ENCODE data around the gene SEPHS1.
A peak's percentile ranks its signal among the peaks of the same experiment; 100 is the strongest.

SEPHS1 gene

DNA sequence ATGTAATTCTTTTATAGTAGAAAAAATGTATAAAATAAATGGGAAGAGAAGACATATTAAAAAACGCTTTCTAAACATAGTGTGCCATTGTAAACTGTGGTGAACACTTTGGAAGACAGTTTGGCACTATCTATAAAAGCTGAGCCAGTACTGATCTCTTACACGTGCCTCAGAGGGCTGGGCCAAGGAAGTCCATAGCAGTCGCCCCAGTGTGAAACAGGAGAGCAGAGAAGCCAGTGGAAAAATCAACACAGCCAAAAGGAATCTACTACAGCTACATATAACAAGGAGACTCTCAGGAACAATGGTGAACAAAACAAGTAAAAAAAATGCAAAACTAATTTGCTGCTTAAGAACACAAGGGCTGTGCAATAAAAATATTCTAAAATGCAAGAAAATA lies 20.6 kb downstream of the SEPHS1 start:
- no peak for DNase-seq (ENCODE audit: low read depth)

DNA sequence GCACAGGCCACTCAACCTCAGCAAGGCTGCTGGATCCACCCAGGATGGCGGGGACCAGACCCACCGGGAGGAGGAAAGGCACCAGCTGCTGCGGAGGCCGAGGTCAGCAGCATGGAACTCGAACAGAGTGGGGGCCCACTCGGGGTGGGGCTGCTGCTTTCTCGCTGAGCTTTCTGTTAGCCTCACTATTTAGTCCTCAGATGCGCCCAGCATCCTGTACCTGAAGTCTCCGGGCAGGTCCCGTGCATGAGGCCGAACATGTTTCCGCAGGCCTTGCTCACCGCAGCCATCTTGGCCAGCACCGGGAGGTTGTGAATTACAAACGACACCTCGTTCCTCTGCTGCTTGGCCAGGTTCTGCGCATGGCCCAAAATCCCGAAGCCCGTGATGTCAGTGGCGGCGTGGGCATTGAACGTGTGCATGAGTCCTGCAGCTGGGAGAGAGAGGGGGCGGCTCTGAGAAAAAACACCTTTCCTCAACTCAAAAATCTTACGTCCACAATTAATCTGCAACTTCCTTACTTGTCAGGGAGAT lies 25.4 kb downstream of the SEPHS1 start:
- no peak for DNase-seq (ENCODE audit: low read depth)

DNA sequence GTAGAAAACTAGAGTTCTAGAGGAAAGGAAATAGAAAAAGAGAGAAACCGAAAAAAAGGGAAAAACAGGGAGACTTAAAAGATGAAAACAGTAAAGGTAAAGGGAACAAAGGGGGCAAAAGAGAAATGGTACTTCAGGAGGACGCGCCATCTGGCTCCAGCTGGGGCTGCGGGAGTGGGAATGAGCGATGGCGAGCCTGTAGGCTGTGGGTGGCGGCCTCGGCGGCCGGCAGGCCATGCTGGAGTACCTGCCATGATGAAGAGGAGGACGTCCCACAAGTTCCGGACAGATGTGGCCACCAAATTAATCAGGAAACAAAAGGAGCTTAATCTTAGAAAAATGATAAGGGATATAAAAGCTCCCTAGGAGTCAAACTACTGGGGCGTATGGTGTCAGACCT lies 26.5 kb downstream of the SEPHS1 start:
- no peak for DNase-seq (ENCODE audit: low read depth)

DNA sequence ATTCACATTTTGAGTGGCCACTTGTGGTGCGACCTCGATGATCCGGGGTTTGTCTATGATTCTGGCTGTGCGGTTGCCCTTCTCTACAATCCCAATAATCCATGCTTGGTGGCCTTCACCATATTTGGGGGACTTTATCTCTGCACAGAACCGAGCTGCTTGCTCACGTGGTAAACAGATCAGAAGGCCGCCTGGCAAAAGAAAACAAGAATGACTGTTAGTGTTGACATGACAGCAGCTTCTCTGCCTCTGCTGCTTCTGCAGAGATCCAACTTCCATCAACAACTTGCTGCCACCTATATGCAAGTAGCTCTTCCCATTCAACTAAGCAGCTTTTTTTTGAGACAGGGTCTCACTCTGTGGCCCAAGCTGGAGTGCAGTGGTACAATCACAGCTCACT lies 28.9 kb downstream of the SEPHS1 start:
- DNase-seq (ENCODE audit: low read depth): no peak

DNA sequence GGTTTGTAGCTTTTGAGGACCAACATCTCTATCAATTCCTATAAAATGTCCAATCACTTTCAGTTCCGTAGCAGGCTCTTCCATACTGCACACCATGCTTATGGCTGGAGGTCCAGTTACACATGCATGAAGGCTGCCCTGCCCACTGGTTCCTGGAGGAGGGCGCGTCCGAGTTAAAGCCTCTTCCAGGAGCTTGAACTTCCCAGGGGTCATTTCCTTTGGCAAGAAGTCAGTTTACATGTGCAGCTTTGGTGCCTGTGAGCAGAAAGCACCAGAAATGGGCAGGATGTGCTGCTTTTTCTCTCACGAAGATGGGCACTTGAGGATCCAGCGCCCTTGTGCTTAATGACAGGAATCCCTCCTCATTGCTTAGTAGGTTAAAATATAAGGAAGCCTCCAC lies 30.6 kb downstream of the SEPHS1 start:
- DNase-seq (ENCODE audit: low read depth): no peak

DNA sequence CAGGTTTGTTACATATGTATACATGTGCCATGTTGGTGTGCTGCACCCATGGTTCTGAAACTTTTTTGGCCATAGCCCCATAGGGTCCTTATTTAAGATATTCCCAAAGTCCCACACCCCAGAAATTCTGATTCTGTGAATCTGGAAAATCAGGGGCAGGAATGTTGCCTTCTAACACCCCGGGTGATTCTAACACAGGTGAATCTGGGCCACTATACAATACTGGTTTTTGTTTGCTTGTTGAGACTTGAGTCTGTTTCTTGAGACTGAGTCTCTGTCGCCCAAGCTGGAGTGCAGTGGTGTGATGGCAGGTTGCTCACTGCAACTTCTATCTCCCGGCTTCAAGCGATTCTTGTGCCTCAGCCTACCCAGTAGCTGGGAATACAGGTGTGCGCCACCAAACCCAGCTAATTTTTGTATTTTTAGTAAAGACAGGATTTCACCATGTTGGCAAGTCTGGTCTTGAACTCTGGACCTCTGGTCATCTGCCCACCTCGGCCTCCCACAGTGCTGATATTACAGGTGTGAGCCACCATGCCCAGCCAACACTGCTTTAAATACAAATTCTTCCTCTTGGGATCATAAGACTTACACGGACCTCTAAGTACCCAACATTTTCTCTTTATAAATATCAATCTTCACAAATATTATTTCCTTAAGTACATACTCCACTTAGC lies 31.3 kb downstream of the SEPHS1 start:
- DNase-seq (ENCODE audit: low read depth): no peak

DNA sequence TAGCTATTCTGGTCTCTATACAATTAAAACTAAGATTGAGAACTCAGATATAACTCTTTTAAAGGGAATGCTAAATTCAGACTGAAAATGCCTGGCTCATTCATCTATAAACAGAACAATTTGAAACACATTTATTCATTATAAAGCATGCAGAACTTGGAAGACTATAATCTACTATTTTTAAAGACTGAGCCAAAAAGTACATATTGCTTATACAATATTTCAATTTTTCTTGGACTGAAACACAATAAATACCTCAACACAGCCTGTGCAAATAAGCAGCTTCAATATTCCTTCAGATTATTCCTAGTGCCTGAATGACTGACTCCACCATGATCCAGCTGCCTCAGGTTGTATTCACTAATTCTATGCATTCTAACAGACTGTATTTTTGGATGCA lies 32.7 kb downstream of the SEPHS1 start:
- no peak for DNase-seq (ENCODE audit: low read depth)

DNA sequence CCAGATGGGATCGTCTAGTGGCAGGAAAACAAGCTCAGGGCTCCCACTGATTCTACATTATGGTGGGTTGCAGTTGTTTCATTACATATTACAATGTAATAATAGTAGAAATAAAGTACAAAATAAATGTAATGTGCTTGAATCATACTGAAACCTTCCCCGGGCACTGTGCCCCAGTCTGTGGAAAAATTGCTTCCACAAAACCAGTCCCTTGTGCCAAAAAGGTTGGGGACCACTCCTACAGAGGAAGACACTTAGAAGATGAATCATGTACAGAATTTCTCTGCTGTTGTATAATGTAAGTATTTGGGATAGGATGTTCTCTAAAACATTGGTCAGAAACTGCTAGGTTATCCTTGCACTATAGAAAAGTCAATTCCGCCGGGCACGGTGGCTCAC lies 36.9 kb downstream of the SEPHS1 start:
- DNase-seq (ENCODE audit: low read depth): no peak

DNA sequence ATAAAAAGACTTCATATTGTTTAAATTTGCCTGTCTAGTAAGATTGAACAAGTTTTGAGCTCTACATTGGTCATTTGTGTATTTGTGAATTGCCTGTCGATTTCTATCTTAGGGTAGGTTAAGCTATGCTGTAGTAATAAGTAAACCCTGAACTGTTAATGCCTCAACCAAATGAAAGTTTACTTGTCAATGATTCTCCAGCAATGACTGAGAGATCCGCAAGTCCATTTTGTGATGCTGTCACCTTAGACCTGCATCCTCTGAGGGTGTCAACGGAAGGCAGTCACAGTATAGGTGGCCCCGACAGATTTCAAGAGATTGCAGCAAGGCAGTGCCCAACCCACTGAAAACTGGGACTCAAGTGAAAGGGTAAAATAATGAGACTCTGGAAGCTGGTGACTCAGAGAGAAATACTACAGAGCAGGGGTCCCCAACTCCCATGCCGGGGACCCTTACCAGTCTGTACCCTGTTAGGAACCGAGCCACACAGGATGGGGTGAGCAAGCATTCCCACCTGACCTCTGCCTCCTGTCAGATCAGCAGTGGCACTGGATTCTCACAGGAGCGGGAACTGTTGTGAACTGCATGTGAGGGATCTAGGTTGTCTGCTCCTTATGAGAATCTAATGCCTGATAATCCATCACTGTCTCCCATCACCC lies 37.4 kb downstream of the SEPHS1 start:
- DNase-seq (ENCODE audit: low read depth): no peak

DNA sequence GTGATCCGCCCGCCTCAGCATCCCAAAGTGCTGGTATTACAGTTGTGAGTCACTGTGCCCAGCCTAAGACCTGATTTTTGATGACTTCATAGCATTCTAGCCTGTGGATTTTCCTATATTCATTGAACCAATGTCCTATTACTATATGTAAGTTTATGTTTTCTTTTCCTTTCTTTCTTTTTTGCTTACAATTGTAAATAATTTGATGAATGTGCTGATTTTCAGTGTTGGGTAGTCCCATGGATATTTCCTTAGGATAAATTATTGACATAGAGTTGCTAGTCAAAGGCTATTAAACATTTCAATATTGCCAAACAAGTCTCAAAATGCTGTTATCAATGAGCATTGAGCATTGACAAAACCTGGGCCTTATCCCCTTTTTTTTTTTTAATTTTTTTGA lies 38.3 kb downstream of the SEPHS1 start:
- DNase-seq (ENCODE audit: low read depth): no peak

DNA sequence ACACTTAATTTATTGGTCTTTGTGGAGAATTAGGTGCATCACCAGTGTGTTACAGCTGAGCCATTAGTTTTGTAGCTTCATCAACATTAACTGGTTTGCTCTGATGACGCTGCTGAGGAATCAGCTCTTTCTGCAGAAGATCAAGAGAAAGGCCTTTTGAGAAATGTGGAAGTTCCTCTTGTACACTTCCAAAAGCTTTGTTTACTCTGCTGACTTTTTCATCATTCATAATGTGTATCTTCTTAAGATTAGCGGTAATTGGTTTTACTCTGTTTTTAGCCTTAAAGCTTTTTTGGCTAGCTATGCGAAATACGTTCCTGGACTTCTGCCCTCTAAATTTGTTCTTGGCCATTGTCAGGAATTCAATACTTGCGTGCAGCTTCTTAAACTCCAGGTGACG lies 40.0 kb downstream of the SEPHS1 start:
- DNase-seq (ENCODE audit: low read depth): no peak

DNA sequence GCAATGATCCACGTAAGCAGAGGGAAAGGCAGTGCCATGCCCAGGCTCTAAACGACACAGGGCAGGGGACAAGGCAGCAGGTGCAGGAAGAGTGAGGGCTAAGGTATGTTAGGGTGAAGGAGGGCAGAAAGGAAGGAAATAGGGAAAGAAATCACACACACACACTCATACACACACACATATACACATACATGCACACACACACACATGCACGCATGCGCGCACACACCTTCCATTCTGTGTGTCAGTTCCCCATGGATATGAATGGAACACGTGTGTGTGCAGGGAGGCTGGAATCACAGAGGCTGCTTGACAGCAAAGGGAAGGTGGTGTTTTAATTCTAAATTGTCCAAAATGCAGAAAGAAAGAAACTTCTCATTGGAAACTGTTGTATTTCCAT lies 42.0 kb downstream of the SEPHS1 start:
- DNase-seq (ENCODE audit: low read depth): no peak

DNA sequence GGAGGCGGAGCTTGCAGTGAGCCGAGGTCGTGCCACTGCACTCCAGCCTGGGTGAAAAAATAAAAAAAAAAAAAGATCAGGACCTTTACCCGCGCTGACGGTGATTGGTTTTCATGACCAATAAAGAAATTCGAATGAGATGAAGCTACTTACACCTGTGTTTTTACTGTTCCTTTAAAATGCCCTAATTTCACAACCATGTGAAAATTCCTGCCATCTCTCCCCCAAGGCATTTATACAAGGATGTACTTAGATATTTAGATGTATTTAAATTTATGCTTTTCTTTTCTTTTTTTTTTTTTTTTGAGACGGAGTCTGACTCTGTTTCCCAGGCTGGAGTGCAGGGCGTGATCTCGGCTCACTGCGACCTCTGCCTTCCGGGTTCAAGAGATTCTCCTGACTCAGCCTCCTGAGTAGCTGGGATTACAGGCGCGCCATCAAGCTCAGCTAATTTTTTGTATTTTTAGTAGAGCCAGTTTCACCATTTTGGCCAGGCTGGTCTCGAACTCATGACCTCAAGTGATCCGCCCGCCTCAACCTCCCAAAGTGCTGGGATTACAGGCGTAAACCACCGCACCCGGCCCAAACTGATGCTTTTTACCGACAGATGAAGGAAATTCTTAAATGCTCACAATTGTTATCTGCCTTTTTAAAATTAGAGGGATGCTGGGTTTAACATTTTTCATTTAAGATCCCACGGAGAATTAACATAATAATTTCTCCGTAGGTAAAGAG lies 45.1 kb downstream of the SEPHS1 start:
- no peak for DNase-seq (ENCODE audit: low read depth)

DNA sequence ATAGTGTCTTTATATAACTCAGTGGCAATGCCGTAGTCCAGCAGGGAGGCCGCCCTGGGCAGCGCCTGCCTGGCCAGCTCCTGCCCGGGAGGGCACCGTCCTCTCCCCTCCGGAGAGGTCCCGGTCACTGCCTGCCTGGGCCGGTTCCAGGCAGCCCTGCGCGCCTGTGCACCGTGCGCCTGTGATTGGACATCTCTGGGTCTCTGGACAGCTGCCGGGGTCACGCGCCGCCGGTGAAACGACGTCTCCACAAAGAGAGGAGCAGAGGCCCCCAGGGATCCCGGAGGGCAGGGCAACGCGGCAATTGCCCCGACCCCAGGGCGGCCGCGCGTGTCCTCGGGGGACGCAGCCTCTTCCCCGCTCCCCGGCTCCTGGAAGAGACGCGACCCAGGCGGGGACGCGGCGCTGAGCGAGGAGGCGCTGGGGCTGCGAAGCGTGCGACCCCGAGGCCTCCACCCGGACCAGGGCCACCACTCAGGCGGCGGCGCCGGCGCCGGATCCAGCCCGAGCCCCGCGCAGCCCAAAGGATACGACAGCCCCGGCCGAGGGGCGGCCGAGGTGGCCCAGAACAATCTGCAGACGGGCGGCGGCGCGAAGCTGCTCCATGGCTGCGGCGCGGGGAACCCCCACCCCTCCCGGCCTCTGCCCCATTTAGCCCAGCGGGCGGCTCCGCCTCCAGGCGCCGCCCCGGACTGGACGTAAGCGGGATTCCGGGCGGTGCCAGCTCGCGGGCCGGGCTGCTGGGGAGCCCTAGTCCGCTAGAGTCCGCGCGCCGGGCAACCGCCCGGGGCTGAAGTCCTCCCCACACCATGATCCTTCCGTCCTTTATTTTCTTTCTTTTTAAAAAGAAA lies 48.4 kb downstream of the SEPHS1 start, which contains the start of gene PHYH:
Gene PHYH, minus strand, starts transcription at position 628 of the 851 bp plus-strand sequence. Its CDS starts 22 bp downstream, at position 606.
- peak; percentile 60 for DNase-seq (ENCODE audit: low read depth)

DNA sequence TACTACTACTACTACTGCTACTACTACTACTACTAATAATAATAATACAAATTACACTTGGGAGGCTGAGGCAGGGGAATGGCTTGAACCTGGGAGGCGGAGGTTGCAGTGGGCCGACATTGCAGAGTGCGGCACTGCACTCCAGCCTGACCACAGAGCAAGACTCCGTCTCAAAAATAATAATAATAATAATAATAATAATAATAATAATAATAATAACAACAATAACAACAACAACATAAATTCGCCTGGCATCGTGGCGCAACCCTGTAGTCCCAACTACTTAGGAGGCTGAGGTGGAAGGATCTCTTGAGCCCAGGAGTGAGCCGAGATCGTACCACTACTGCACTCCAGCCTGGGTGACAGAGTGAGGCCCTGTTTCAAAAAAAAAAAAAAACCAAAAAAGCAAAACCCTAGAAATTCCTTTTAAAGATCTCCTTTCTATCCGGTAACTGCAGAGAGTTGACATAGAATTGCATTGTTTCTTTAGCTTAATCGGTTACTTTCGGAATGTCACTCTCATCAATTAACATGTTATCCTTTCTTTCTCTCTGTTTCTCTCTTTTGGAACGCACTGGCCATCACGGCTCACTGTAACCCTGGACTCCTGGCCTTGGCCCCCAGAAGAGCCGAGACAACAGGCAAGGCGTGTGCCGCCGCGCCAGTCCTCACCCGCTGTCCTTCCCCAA lies 49.2 kb downstream of the SEPHS1 start:
- no peak for DNase-seq (ENCODE audit: low read depth)

DNA sequence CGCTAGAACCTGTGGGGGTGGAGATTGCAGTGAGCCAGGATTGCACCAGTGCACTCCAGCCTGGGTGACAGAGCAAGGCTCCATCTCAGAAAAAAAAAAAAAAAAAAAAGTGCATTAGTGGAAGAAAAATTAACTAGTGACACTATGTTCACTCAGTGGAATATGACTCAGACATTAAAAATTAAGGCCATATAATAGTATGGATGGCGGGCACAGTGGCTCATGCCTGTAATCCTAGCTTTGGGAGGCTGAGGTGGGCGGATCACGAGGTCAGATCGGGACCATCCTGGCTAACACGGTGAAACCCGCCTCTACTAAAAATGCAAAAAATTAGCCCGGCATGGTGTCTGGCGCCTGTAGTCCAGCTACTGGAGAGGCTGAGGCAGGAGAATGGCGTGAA lies 51.6 kb downstream of the SEPHS1 start:
- DNase-seq (ENCODE audit: low read depth): no peak

DNA sequence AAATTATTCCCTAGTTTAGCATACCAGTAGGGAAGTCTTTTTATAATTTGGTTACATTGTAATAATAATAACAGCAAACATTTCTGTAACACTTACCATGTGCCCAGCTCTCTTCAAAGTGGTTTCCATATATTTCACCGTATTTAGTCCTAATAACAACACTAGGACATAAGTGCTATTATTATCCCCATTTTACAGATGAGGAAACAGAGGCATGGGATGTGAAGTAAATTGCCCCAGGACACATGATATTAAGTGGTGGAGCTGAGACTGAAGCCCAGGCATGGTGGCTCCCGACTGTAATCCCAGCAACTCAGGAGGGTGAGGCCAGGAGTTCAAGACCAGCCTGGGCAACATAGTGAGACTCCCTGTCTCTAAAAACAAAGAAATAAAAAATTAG lies 53.3 kb downstream of the SEPHS1 start:
- DNase-seq (ENCODE audit: low read depth): no peak

DNA sequence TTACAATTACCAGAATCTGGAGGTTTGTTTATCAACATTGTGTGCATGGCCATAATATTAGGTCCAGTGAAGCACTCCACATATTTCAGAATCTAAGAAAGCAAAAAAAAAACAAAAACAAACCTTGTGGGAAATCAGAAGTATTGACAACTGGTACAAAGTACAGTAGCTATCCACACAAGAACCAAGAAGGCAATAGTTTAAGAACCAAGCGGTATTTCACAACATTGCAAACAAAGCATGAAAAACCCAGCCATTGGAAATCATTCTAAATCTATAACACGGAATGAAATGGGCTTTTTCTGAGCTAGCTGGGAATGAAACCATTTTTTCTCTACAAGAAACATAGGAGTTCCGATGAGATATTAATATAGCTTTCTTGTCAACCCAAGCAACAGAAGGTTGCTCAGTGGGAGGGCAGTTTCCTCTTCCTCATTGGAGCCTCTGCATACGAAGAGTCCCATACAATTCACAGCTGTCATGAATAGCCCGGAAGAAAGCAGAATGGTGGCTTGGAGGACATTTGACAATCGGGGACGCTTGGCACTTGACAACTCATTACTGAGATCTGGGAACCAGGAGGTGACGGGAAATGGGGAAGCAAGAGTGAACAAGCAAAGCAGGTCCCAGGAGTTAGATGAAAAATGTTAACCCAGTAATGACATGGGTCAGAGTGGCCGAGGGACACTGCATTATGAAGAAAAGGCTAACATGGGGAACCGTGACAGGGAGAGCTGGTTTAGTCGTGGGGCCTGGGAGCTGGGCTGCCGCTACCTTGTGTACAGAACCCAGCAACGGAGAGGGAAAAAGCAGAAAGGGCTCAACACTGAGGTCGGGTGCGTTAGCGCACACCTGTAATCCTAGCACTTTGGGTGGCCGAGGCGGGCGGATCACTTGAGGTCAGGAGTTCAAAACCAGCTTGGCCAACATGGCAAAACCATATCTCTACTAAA lies 56.0 kb downstream of the SEPHS1 start:
- no peak for DNase-seq (ENCODE audit: low read depth)

DNA sequence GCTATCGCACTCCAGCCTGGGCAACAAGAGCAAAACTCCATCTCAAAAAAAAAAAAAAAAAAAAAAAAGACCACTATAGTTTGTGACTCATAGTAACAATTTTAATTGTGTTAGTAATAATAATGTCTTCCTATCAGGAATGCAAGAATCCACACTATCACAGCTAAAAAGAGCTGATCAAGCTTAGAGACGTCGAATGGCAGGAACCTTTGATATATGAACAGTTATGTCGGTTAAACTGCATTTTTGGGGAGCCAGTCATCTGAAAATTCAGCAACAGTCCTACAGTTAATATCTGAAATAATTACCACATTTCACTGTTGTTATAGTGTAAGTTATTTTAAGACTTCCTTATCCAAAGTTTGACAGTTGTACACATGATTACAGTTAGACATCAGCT lies 57.0 kb downstream of the SEPHS1 start:
- DNase-seq (ENCODE audit: low read depth): no peak

DNA sequence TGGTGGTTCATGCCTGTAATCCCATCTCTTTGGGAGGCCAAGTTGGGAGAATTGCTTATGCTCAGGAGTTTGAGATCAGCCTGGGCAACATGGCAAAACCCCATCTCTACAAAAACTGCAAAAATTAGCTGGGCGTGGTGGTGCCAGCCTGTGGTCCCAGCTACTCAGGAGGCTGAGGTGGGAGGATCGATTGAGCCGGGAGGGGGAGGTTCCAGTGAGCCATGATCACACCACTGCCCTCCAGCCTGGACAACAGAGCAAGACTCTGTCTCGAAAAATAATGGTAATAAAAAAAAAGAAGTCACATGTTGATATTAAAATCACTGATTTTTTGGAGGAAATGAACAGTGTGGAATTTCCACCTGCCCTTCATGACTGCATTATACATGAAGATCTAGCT lies 64.0 kb downstream of the SEPHS1 start:
- no peak for DNase-seq (ENCODE audit: low read depth)
